ENCODE data around the gene RIC3. TPM values are rescaled to one million over a fixed set of nuclear protein-coding genes. Genes with fewer than 3 reads are reported as not detected.

Gene RIC3
- total RNA-seq, 1 donor from 2014 or later = 14.6 TPM

DNA sequence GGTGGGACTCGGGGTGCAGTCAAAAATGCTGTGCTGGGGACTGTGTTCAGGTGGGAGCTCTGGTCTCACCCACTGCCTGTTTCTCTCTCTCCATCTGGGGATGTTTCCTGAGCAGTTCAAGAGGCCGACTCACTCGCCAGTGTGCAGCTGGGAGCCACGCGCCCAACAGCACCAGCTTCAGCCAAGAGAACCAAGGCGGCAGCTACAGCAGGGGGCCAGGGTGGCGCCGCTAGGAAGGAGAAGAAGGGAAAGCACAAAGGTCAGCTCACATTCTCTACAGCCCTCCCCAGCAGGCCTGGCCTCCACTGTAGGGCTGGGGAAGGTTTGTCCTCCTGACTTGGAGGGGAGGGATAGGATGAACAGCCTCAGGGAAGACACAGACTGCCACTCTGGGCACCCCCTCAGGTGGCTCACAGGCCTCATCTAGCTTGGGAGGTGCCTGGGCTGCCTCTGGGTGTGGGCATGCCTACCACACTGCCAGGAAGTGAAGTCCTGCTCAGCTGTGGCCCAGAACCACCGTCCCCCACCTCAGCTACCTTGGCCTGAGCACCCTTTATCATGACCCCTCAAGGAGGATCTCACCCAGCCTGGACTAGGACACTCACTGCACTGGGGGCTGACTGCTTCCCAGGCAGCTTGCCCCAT is 74.8 kb downstream of the RIC3 start:
- intact Hi-C loops (cut with DNase I) = loop anchor here (5.0 kb wide), 1 partner anchor 62 kb away; no protein-coding TSS in a partner anchor
- DNase-seq (ENCODE audit: low spot score) (no peak), ATAC-seq (no peak)

- DNase-seq (ENCODE audit: low spot score) = peak; percentile 79
- peak; percentile 73 for ATAC-seq
- intact Hi-C loops (cut with DNase I) = loop anchor here (5.0 kb wide), 1 partner anchor 61 kb away; no protein-coding TSS in a partner anchor
Observed at GRCh38 chr11:8092587-8093424, 76.0 kb downstream of the RIC3 start.

DNA sequence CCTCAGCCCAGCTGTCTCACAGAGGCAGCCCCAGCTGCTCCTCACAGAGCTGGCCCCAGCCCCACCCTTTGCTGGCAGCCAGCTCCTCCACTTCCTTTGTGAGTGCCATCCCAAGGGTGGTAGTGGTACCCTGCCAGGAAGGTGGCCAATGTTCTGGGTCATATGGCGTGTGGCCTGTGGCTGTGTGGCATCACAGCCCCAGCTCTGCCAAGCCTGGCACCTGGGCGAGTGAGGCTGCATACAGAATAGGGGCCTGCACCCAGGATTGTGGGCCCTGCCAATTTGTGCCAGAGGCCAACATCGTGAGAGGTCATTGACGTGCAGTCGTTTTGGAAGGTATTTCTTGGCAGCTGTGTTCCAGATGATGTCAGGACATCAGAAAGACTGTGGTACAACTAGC is 77.1 kb downstream of the RIC3 start:
- intact Hi-C loops (cut with DNase I) = loop anchor here (5.0 kb wide), 1 partner anchor 59 kb away; no protein-coding TSS in a partner anchor
- DNase-seq (ENCODE audit: low spot score) (peak; percentile 44), ATAC-seq (no peak)

DNA sequence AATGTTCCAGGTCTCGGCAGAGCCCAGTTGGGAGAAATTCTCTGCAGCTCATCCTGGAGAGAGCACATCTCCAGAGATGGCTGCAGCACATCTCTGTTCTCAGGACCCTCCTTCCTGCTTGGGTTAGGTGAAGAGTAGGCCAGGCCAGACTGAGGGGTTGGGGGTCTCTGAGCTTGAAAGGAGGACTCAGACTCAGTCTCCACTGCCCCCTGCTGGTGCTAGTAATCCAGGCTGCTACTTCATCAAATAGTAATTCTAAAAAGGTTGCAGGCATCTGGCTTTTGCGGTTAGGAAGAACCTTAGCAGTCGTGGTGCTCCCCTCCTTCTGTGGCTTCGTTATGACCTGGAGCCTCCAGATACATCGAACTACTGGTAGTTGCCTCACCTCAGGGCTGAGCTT is 78.1 kb downstream of the RIC3 start:
- ATAC-seq = peak; percentile 14
- DNase-seq (ENCODE audit: low spot score) = peak; percentile 69
- intact Hi-C loops (cut with DNase I) = loop anchor here (5.0 kb wide), 1 partner anchor 58 kb away; no protein-coding TSS in a partner anchor

DNA sequence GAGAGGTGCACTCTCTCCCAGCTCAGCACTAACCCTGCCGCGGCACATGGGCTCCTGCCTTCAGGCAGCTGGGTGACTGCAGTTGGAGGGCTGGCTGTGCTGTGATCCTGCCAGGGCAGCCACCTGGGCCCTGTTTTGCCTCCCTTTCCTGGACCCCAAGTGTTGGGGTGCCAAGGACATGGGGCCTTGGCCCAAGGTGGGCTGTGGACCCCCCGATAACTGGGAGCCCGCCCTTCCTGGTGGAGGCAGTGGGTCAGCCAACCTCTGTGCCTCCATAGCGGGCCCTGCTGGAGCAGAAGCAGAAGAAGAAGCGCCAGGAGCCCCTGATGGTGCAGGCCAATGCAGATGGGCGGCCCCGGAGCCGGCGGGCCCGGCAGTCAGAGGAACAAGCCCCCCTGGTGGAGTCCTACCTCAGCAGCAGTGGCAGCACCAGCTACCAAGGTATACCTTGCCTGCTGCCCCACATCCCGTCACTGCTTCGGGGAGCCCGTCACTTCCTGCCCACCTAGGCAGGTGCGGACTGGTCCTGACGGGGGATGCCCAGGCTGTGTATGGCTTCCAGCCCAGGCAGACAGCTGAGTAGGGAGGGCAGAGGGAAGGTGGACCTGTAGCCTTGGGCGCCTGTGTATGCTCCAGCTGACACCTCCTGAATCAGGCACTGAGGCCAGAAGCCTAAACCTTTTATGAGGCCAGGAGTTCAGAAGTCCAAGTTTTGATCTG is 78.9 kb downstream of the RIC3 start:
- ATAC-seq = no peak
- intact Hi-C loops (cut with DNase I) = loop anchor here (5.0 kb wide), 1 partner anchor 58 kb away; no protein-coding TSS in a partner anchor
- peak; percentile 47 for DNase-seq (ENCODE audit: low spot score)

DNA sequence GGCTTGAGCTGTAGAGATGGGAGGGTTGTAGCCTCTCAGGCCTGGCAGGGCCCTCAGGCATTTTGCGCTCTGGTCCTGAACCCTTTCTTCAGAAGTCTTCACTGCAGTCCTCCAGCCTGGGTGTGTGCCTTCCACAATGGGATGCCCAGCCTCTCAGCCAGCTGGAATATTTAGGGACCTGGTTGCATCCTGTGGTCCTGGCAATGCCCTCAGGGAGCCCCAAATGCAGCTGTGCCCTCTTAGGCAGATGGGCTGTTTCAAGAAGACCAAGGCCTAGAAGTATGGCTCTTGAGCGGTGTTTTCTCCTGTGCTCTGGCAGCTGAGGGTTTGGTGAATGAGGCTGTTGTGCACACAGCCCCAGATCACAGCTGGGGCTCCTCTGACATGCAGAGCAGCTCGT is 81.1 kb downstream of the RIC3 start:
- DNase-seq (ENCODE audit: low spot score) = no peak
- ATAC-seq = no peak
- intact Hi-C loops (cut with DNase I) = no loop called here

DNA sequence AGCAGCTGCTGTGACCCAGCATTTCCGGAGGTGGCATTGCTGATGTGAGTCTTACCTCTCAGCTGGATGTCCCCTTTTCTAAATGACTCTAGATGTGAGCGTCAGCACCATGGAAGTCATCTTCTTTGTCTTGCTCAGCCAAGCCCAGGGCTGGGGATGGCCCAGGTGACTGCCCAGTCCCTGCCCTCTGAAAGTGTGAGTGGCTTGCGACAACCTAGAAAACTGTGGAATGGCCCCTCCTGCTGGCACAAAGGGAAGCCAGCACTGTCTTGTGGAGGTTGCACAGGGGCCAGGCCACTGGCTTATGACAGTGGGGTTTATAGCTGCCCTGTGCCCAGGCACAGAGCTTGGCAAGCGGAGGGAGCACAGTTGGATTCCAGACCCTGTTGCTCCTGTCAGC is 81.6 kb downstream of the RIC3 start:
- no peak for ATAC-seq
- intact Hi-C loops (cut with DNase I) = no loop called here

DNA sequence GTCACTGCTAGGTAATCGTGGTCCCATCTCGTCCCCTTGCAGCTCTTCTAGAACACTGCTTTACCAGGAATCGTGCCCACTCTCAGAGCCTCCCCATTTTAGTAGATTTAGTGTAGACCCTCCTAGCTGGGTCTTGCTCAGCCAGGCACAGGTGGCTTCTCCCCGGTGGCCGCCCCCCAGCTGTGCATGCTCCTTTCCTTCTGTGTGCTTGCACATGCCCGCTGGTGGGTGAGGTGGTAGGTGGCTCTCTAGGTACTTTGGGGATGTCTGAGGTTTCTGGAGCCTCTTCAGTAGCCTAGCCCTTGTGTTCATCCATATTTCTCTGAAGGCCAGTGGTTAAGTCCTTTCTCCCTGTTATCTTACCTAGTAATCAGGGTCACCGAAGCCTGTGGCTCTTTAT is 82.3 kb downstream of the RIC3 start:
- no peak for DNase-seq (ENCODE audit: low spot score)
- ATAC-seq = no peak
- intact Hi-C loops (cut with DNase I) = no loop called here

More for the DNA sequence above, 81.6 kb downstream of the RIC3 start:
- no peak for DNase-seq (ENCODE audit: low spot score)

DNA sequence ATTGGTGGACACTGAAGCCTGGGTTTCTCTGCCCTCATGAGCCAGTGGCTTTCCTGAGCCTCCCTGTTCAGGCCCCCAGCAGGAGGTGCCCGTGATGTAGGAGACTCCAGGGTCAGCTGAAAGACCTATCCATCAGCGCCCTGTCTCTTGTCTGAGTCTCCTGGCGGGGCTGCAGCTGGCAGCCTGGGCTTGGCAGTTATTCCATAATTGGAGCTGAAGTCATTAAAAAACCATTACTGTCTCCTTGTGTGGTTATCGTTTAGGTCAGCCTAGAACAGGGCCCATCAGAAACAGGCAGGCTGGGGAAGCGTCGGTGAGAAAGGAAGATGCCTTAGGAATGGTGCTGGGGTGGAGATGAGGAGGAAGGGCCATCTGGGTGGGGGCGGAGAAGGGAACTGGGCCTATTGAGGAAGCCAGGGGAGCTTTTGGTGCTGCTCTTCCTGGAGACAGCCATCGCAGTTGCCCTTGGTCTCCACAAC is 82.8 kb downstream of the RIC3 start:
- intact Hi-C loops (cut with DNase I) = no loop called here
- ATAC-seq (no peak), DNase-seq (ENCODE audit: low spot score) (no peak)

DNA sequence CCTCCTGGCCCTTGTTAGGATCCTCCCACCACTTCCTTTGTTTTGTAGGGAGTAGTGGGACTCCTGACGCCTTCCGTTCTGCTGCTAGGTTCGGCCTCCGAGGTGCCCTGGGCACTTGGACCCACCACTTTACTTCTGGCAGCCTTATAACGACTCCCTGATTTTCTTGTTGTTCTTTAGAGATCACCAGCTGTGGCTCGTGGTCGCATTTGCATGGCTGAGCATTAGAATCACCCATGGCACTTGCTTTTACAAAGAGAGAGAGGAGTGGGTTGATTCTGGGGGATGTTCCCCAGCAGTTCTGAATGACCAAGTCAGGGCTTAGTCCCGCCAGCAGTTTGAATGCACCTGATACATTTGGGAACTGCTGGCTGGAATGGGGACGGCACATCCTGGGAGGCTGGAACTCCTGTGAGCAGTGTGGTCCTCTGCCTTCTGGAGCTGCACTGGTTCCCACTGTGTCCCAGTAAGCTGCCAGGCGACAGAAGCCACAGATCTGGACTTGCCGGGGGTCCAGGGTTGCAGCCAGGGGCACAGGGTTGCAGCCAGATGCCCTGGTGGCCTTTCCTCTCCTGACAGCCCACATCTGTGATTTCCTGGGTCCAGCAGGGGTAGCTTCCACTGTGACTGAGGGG is 83.7 kb downstream of the RIC3 start:
- intact Hi-C loops (cut with DNase I) = no loop called here
- ATAC-seq (no peak), DNase-seq (ENCODE audit: low spot score) (no peak)

DNA sequence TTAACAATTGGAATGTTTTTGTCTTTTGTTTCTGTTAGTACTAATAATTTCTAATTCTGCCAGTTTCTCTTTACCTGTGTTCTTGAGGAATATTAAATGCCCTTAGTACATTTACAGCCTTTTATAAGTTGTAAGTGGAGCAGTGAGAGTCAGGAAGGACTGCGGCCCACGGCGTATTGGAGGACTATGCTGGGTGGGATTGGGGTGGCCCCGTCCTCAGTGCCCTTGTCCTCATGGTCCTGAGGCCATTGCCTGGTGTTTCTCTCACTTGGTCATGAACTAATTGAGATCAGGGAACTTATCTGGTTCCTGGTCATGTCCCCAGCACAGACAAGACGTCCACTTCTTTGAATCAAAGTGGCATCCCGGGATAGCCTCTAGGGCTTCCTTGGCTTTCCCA is 84.5 kb downstream of the RIC3 start:
- intact Hi-C loops (cut with DNase I) = no loop called here
- DNase-seq (ENCODE audit: low spot score) (no peak), ATAC-seq (no peak)

DNA sequence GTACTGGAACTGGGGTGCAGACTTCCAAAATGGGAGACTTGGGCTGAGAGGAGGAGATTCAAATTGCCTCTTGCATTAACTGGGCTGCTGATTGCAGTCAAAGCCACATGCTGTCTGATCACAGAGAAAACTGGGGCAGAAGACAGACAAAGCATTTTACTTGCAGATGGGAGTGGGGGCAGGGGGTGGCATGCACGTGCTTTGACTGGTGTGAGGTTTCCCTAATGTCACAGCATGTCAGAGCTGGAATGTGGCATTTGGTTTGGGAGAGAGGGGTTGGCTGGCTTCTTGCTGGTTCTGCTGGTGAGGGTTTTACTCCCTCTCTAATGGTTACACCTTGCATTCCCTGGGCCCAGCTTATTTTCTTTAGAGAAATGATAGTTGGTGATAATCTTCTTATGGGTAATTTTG is 84.9 kb downstream of the RIC3 start:
- DNase-seq (ENCODE audit: low spot score) = no peak
- no peak for ATAC-seq
- intact Hi-C loops (cut with DNase I) = no loop called here

GRCh38 chr11:8083088-8083395 is 85.8 kb downstream of the RIC3 start:
- intact Hi-C loops (cut with DNase I) = no loop called here
- DNase-seq (ENCODE audit: low spot score) (no peak), ATAC-seq (no peak)

GRCh38 chr11:8082391-8083087 is 86.3 kb downstream of the RIC3 start:
- DNase-seq (ENCODE audit: low spot score) = no peak
- intact Hi-C loops (cut with DNase I) = no loop called here
- ATAC-seq = peak; percentile 31

GRCh38 chr11:8081591-8082250 is 87.1 kb downstream of the RIC3 start:
- DNase-seq (ENCODE audit: low spot score) (no peak), ATAC-seq (peak; percentile 68)
- intact Hi-C loops (cut with DNase I) = no loop called here

DNA sequence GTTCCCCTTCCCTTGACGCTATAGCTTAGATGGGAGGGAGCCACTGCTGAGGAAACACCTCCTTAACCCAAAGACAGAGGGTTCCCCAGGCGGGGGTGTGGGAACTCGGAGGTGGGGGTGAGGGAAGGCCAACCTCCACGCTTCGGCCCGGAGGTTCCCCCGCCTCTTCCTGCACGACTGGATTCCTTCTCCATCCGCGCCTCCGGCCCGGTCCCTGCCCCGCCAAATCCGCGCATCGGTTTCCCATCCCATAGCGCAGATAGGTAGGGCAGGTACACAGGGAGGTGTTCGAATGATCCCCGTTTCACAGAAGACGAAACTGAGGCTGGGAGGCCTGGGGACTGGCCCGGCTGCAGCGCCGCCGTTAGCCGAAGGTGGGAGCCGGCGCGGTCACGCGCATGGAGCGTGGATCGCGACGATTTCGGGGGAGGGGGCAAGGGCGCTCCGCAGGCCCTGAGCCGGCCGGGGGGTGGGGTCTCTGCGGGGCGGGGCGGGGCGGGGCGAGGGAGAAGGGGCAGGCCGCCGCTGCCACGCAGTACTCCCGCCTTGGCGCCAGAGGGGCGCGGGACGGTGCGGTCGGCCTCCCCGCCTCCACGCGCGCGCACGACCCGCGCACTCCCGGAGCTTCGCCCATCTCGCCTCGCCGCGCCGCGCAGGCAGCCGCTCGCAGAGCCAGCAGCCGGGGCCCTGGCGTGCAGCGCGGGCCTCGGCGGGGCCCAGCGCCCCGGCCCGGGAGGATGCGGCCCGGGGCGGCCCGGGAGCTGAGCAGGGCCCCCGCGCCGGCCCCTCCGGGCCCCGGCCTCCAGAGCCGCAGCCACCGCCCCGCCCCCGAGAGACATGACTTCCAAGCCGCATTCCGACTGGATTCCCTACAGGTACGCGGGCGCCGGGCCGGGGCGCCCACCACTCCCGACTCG is 87.9 kb downstream of the RIC3 start, which contains the start of gene TUB:
Gene TUB (plus strand): TSS at position 538 of the 917 bp plus-strand sequence. CDS start 300 bp downstream, at position 838.
- ATAC-seq = peak; percentile 46
- intact Hi-C loops (cut with DNase I) = no loop called here
- no peak for DNase-seq (ENCODE audit: low spot score)

- no peak for DNase-seq (ENCODE audit: low spot score)
- ATAC-seq = no peak
- intact Hi-C loops (cut with DNase I) = no loop called here
Observed at GRCh38 chr11:8080069-8080670, 88.7 kb downstream of the RIC3 start.

All from sciatic nerve (tissue), 2 donors.